HG02840 (cell line): ENCODE data around the gene MRPL38.

Experiments used
- ATAC-seq: cut with Tn5 transposase; IDR thresholded peaks from one replicate; pipeline ENCODE4 v1.9.1; 2021; ENCODE audit warnings: mild to moderate bottlenecking, moderate library complexity, moderate number of reproducible peaks; ENCODE audit not compliant: unreplicated experiment, low FRiP score

The MRPL38 gene

GRCh38 chr17:75904749-75905521, at the start of gene MRPL38:
TSS of gene MRPL38 (minus strand) at chr17:75904884. CDS start at chr17:75904875, 9 bp downstream.
- ATAC-seq, result peak; percentile 89

GRCh38 chr17:75950855-75951554, 46.3 kb upstream of the MRPL38 start:
- no peak for ATAC-seq

GRCh38 chr17:75950421-75950820, 45.7 kb upstream of the MRPL38 start:
- ATAC-seq, result no peak

GRCh38 chr17:75945211-75945610, 40.5 kb upstream of the MRPL38 start:
- no peak for ATAC-seq

- no peak for ATAC-seq
Observed at GRCh38 chr17:75943491-75943890, 38.8 kb upstream of the MRPL38 start.

- no peak for ATAC-seq
Observed at GRCh38 chr17:75942473-75942872, 37.8 kb upstream of the MRPL38 start.

- no peak for ATAC-seq
Observed at GRCh38 chr17:75941442-75941819, 36.7 kb upstream of the MRPL38 start.

- peak; percentile 88 for ATAC-seq
Observed at GRCh38 chr17:75940727-75941441, 36.2 kb upstream of the MRPL38 start, which contains the start of gene FBF1. TSS of gene FBF1 (minus strand) at chr17:75941042. CDS start at chr17:75938149, 2,893 bp downstream.

- ATAC-seq, result no peak
Observed at GRCh38 chr17:75937652-75938051, 33.0 kb upstream of the MRPL38 start.

- no peak for ATAC-seq
Observed at GRCh38 chr17:75933808-75934207, 29.1 kb upstream of the MRPL38 start.

GRCh38 chr17:75932852-75933251, 28.2 kb upstream of the MRPL38 start:
- no peak for ATAC-seq

GRCh38 chr17:75931062-75931461, 26.4 kb upstream of the MRPL38 start:
- no peak for ATAC-seq

- ATAC-seq, result no peak
Observed at GRCh38 chr17:75927286-75927922, 22.7 kb upstream of the MRPL38 start.

- ATAC-seq, result no peak
Observed at GRCh38 chr17:75926456-75926855, 21.8 kb upstream of the MRPL38 start.

- ATAC-seq, result no peak
Observed at GRCh38 chr17:75925912-75926311, 21.2 kb upstream of the MRPL38 start.

- no peak for ATAC-seq
Observed at GRCh38 chr17:75925103-75925502, 20.4 kb upstream of the MRPL38 start.

- ATAC-seq, result no peak
Observed at GRCh38 chr17:75922963-75923874, 18.5 kb upstream of the MRPL38 start.

- ATAC-seq, result no peak
Observed at GRCh38 chr17:75922173-75922961, 17.7 kb upstream of the MRPL38 start.

GRCh38 chr17:75921596-75921995, 16.9 kb upstream of the MRPL38 start:
- no peak for ATAC-seq
